Fibroblast of gingiva (primary cell): ENCODE measurements around the gene HSP90B1.
A peak's percentile ranks its signal among the peaks of the same experiment; 100 is the strongest.

Source experiments
- DNase-seq: peaks from one replicate; pipeline ENCODE4 v3.0.0-alpha.2; 2011; ENCODE audit warnings: low read depth

Gene HSP90B1

DNA sequence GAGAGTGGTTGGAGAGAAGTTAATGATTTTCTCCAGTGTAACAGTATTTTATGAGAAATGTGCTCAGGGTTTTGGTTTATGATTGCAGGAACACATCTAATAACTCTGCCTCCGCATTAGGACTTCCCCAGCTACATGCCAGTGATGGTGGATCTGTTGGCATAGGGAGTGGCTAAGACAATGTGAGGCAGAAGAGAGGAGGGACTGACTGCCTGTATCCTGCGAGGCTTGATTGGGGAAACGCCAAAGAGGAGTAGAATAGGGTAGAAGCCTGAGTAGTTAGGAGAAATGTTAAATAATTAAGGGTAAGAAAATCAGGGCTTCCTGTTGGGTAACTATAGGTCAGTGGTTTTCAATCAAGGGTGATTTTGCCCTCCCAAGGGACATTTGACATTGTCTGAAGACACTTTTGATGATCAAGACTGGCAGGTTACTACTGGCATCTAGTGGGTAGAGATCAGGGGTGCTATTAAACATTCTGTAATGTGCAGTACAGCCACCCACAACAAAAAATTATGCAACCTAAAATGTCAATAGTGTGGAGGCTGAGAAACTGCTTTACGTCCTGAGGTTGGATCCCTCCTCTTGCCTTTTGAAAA is 48.3 kb downstream of the HSP90B1 start:
- DNase-seq = no peak

GRCh38 chr12:103986829-103987228 is 56.6 kb downstream of the HSP90B1 start:
- DNase-seq = peak; percentile 77

DNA sequence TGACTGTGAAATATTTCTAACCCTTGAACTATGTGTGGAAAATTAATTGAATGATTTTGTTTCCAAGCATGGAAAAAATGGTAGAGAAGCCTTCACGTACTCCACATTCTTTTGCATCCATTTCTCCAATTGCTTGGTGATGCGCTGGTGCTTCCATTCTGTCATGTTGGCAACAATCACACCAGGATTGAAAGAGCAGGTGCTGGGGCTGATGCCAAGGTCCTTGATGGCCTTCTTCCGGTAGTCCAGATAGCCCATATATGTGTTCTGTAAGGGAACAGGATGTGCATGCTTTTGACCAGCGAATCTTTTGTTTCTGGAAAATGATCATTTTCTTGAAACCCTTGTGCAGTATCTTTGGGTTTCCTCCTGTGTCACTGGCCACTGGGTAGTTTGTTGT is 64.0 kb downstream of the HSP90B1 start:
- no peak for DNase-seq

DNA sequence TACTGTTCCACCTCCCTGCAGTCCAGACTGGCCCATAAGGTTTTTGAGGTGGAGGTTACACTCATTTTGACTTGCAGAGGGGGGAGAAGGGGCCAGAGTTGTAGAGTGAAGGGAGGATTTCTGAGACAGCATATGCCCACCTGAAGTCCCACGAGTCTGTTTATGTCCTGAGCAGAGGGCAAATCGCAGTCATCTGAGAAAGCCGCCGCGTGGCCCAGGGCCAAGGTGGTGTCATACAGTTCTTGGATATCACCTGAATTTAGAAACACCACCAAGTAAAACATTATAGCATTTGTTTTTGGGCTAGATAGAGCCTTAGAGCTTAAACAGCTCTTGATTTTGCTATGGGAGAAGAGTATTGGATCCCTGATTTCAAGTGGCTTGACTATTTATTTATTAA is 66.4 kb downstream of the HSP90B1 start:
- DNase-seq = no peak

GRCh38 chr12:103997286-103997900 is 67.2 kb downstream of the HSP90B1 start:
- DNase-seq = no peak
